GM21825 (cell line): Measurements from ENCODE around the gene CCDC47.

Experiments
- ATAC-seq: cut with Tn5 transposase; IDR thresholded peaks from one replicate; pipeline ENCODE4 v1.9.1; 2021; ENCODE audit warnings: mild to moderate bottlenecking, moderate library complexity; ENCODE audit not compliant: unreplicated experiment

Gene CCDC47

GRCh38 chr17:63785556-63785955, 12.2 kb upstream of the CCDC47 start:
- ATAC-seq = no peak

- ATAC-seq = no peak
Observed at GRCh38 chr17:63783522-63783921, 10.1 kb upstream of the CCDC47 start.

- no peak for ATAC-seq
Observed at GRCh38 chr17:63780928-63781327, 7.5 kb upstream of the CCDC47 start.

- ATAC-seq = no peak
Observed at GRCh38 chr17:63780507-63780906, 7.1 kb upstream of the CCDC47 start.

GRCh38 chr17:63775420-63775819, 2.0 kb upstream of the CCDC47 start:
- no peak for ATAC-seq

- no peak for ATAC-seq
Observed at GRCh38 chr17:63774969-63775265, 1.5 kb upstream of the CCDC47 start.

- peak; percentile 8 for ATAC-seq
Observed at GRCh38 chr17:63774141-63774968, 958 bp upstream of the CCDC47 start, which contains the start of gene DDX42. Gene DDX42 (plus strand): TSS chr17:63774170. CDS start chr17:63787050, 12,880 bp downstream.

- ATAC-seq = no peak
Observed at GRCh38 chr17:63772801-63773271, 561 bp downstream of the CCDC47 start.

- ATAC-seq = no peak
Observed at GRCh38 chr17:63768433-63768832, 5.0 kb downstream of the CCDC47 start.

- no peak for ATAC-seq
Observed at GRCh38 chr17:63766754-63767153, 6.6 kb downstream of the CCDC47 start.

GRCh38 chr17:63764716-63765115, 8.7 kb downstream of the CCDC47 start:
- ATAC-seq = no peak

- ATAC-seq = no peak
Observed at GRCh38 chr17:63762161-63763078, 11.0 kb downstream of the CCDC47 start.

- ATAC-seq = no peak
Observed at GRCh38 chr17:63760771-63761539, 12.4 kb downstream of the CCDC47 start.

- no peak for ATAC-seq
Observed at GRCh38 chr17:63758428-63758827, 15.0 kb downstream of the CCDC47 start.

GRCh38 chr17:63754046-63754445, 19.4 kb downstream of the CCDC47 start:
- ATAC-seq = no peak

- no peak for ATAC-seq
Observed at GRCh38 chr17:63753215-63753614, 20.2 kb downstream of the CCDC47 start.

- no peak for ATAC-seq
Observed at GRCh38 chr17:63752707-63753106, 20.7 kb downstream of the CCDC47 start.

GRCh38 chr17:63751806-63752205, 21.6 kb downstream of the CCDC47 start:
- ATAC-seq = no peak

- ATAC-seq = peak; percentile 89
Observed at GRCh38 chr17:63741408-63742173, 31.8 kb downstream of the CCDC47 start, which contains the start of gene STRADA. Gene STRADA (minus strand): TSS chr17:63741799. CDS start chr17:63728369, 13,430 bp downstream.

- ATAC-seq = no peak
Observed at GRCh38 chr17:63741143-63741407, 32.3 kb downstream of the CCDC47 start.
